GM23338 (cell line): Measurements from ENCODE around the gene PTPRE. TPM values are rescaled to one million over a fixed set of nuclear protein-coding genes. Genes with fewer than 3 reads are reported as not detected.

Experiments used
- ATAC-seq: fragments of 200-7000 bp; cut with Tn5 transposase; 3 replicates; pipeline ENCODE4 v1.9.1; 2020
- DNase-seq: peaks from one replicate; pipeline ENCODE4 v3.0.0-alpha.2; 2015; ENCODE audit warnings: low spot score
- H2AFZ ChIP-seq: fragments of 200-600 bp; sonication (generic); 2 replicates; pipeline ENCODE4 v1.8.0; 2016; ENCODE audit warnings: antibody characterized with exemption, mild to moderate bottlenecking, moderate library complexity
- H3F3A ChIP-seq: fragments of 200-600 bp; sonication (generic); replicated peaks from 2 replicates; pipeline ENCODE4 v1.8.0; 2017; ENCODE audit warnings: antibody characterized with exemption, mixed run types, low read depth
- H3K27ac ChIP-seq: fragments of 200-600 bp; sonication (generic); 2 replicates; pipeline ENCODE4 v1.6.1; 2016; ENCODE audit warnings: low read depth
- H3K27me3 ChIP-seq: fragments of 200-600 bp; sonication (generic); 2 replicates; pipeline ENCODE4 v1.8.0; 2016; ENCODE audit warnings: mild to moderate bottlenecking, mixed run types, moderate library complexity; ENCODE audit not compliant: insufficient read depth
- H3K36me3 ChIP-seq: fragments of 200-600 bp; sonication (generic); 2 replicates; pipeline ENCODE4 v1.8.0; 2016; ENCODE audit warnings: mild to moderate bottlenecking; ENCODE audit not compliant: insufficient read depth
- H3K4me1 ChIP-seq: fragments of 200-600 bp; sonication (generic); 2 replicates; pipeline ENCODE4 v1.8.0; 2016; ENCODE audit warnings: mild to moderate bottlenecking, moderate library complexity; ENCODE audit not compliant: insufficient read depth
- H3K4me2 ChIP-seq: fragments of 200-600 bp; sonication (generic); 2 replicates; pipeline ENCODE4 v1.7.1; 2017; ENCODE audit warnings: mixed run types
- H3K4me3 ChIP-seq: fragments of 200-600 bp; sonication (generic); 2 replicates; pipeline ENCODE4 v1.6.1; 2016; ENCODE audit warnings: mixed run types
- H3K79me2 ChIP-seq: fragments of 200-600 bp; sonication (generic); replicated peaks from 2 replicates; pipeline ENCODE4 v1.8.0; 2017; ENCODE audit warnings: mild to moderate bottlenecking; ENCODE audit not compliant: insufficient read depth
- H3K9me2 ChIP-seq: fragments of 200-600 bp; sonication (generic); 2 replicates; pipeline ENCODE4 v1.8.0; 2017; ENCODE audit not compliant: insufficient read depth
- H4K20me1 ChIP-seq: fragments of 200-600 bp; sonication (generic); replicated peaks from 2 replicates; pipeline ENCODE4 v1.8.0; 2017; ENCODE audit warnings: mild to moderate bottlenecking; ENCODE audit not compliant: insufficient read depth
- H3K27ac Mint-ChIP-seq: 2 replicates; pipeline ENCODE4 v1.8.0; 2020; ENCODE audit warnings: inconsistent platforms, mild to moderate bottlenecking, moderate library complexity, mixed read lengths
- H3K27me3 Mint-ChIP-seq: 3 replicates; pipeline ENCODE4 v1.8.0; 2022; ENCODE audit warnings: low read depth, mild to moderate bottlenecking, moderate library complexity, mixed read lengths, inconsistent platforms; ENCODE audit not compliant: insufficient read depth, poor library complexity
- H3K36me3 Mint-ChIP-seq: 3 replicates; pipeline ENCODE4 v1.8.0; 2021; ENCODE audit warnings: low read depth, mild to moderate bottlenecking, inconsistent platforms, moderate library complexity, mixed read lengths
- H3K4me1 Mint-ChIP-seq: 3 replicates; pipeline ENCODE4 v1.8.0; 2020; ENCODE audit warnings: mild to moderate bottlenecking, inconsistent platforms, mixed read lengths
- H3K4me3 Mint-ChIP-seq: 3 replicates; pipeline ENCODE4 v1.8.0; 2021; ENCODE audit warnings: moderate library complexity, mild to moderate bottlenecking, inconsistent platforms, mixed read lengths
- H3K9me3 Mint-ChIP-seq: 3 replicates; pipeline ENCODE4 v1.8.0; 2020; ENCODE audit warnings: moderate library complexity, mild to moderate bottlenecking, inconsistent platforms, mixed read lengths
- EZH2phosphoT487 ChIP-seq: fragments of 200-600 bp; sonication (generic); IDR thresholded peaks from one replicate; pipeline ENCODE4 v1.8.1; 2018; ENCODE audit warnings: antibody characterized with exemption; ENCODE audit not compliant: unreplicated experiment
- JUNB ChIP-seq: IDR thresholded peaks from one replicate; pipeline ENCODE4 v1.6.1; 2016; ENCODE audit warnings: antibody characterized with exemption; ENCODE audit not compliant: unreplicated experiment
- NANOG ChIP-seq: IDR thresholded peaks from 2 replicates; pipeline ENCODE4 v1.6.1; 2016; ENCODE audit warnings: antibody characterized with exemption, borderline replicate concordance
- POLR2AphosphoS5 ChIP-seq: IDR thresholded peaks from 2 replicates; pipeline ENCODE4 v1.6.1; 2016; ENCODE audit warnings: antibody characterized with exemption, low read depth
- ZNF331 ChIP-seq: fragments of 250-450 bp; sonication (Bioruptor Pico); IDR thresholded peaks from 2 replicates; pipeline ENCODE4 v1.5.0; 2020; ENCODE audit warnings: low read depth, mild to moderate bottlenecking, moderate library complexity
- polyA plus RNA-seq: library from polyadenylated mRNA; unstranded; fragments of >200 nt; fragmentation: Nextera tagmentation; extraction: Ambion mirVana; gene quantifications from 2 replicates; pipeline ENCODE4 v1.2.1, GENCODE V29; 2016
- total RNA-seq: library from RNA; depleted of rRNA; stranded (reverse); fragments of >200 nt; shearing (Covaris generic); gene quantifications from 2 replicates; pipeline ENCODE4 v1.2.3, GENCODE V29; 2014
- TF ChIP-seq, protein P1 (sequence below): fragments of 250-450 bp; sonication (Bioruptor Pico); IDR thresholded peaks from 2 replicates; pipeline ENCODE4 v1.5.0; 2020; ENCODE audit warnings: mild to moderate bottlenecking, moderate library complexity

PTPRE gene
- total and polyA plus RNA-seq, 2 experiments from 2014 or later = 0.34 to 0.42 TPM

DNA sequence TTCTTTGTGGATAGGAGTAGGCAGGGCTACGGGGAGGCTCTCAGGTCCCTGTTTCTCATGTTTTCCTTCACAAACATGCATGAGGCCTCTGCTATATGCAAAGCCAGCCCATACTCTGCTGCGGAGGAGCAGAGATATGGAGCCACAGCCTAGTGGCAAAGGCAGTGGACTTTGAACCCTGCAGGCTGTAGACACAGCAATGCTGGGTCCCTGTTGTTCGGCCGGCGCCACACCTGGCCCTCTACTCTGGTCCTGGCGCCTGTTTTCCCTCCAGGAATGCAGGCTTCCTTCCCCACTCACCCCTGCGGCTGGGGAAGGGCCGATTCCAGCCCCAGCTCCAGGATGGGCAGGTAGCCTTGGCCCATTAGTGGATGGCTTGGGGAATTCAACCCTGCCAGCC is 25.6 kb upstream of the PTPRE start (continued):
- TF ChIP-seq, protein P1, sequence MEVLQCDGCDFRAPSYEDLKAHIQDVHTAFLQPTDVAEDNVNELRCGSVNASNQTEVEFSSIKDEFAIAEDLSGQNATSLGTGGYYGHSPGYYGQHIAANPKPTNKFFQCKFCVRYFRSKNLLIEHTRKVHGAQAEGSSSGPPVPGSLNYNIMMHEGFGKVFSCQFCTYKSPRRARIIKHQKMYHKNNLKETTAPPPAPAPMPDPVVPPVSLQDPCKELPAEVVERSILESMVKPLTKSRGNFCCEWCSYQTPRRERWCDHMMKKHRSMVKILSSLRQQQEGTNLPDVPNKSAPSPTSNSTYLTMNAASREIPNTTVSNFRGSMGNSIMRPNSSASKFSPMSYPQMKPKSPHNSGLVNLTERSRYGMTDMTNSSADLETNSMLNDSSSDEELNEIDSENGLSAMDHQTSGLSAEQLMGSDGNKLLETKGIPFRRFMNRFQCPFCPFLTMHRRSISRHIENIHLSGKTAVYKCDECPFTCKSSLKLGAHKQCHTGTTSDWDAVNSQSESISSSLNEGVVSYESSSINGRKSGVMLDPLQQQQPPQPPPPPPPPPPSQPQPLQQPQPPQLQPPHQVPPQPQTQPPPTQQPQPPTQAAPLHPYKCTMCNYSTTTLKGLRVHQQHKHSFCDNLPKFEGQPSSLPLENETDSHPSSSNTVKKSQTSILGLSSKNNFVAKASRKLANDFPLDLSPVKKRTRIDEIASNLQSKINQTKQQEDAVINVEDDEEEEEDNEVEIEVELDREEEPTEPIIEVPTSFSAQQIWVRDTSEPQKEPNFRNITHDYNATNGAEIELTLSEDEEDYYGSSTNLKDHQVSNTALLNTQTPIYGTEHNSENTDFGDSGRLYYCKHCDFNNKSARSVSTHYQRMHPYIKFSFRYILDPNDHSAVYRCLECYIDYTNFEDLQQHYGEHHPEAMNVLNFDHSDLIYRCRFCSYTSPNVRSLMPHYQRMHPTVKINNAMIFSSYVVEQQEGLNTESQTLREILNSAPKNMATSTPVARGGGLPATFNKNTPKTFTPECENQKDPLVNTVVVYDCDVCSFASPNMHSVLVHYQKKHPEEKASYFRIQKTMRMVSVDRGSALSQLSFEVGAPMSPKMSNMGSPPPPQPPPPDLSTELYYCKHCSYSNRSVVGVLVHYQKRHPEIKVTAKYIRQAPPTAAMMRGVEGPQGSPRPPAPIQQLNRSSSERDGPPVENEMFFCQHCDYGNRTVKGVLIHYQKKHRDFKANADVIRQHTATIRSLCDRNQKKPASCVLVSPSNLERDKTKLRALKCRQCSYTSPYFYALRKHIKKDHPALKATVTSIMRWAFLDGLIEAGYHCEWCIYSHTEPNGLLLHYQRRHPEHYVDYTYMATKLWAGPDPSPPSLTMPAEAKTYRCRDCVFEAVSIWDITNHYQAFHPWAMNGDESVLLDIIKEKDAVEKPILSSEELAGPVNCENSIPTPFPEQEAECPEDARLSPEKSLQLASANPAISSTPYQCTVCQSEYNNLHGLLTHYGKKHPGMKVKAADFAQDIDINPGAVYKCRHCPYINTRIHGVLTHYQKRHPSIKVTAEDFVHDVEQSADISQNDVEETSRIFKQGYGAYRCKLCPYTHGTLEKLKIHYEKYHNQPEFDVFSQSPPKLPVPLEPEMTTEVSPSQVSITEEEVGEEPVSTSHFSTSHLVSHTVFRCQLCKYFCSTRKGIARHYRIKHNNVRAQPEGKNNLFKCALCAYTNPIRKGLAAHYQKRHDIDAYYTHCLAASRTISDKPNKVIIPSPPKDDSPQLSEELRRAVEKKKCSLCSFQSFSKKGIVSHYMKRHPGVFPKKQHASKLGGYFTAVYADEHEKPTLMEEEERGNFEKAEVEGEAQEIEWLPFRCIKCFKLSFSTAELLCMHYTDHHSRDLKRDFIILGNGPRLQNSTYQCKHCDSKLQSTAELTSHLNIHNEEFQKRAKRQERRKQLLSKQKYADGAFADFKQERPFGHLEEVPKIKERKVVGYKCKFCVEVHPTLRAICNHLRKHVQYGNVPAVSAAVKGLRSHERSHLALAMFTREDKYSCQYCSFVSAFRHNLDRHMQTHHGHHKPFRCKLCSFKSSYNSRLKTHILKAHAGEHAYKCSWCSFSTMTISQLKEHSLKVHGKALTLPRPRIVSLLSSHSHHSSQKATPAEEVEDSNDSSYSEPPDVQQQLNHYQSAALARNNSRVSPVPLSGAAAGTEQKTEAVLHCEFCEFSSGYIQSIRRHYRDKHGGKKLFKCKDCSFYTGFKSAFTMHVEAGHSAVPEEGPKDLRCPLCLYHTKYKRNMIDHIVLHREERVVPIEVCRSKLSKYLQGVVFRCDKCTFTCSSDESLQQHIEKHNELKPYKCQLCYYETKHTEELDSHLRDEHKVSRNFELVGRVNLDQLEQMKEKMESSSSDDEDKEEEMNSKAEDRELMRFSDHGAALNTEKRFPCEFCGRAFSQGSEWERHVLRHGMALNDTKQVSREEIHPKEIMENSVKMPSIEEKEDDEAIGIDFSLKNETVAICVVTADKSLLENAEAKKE (CRISPR knock-in tag) = no peak

DNA sequence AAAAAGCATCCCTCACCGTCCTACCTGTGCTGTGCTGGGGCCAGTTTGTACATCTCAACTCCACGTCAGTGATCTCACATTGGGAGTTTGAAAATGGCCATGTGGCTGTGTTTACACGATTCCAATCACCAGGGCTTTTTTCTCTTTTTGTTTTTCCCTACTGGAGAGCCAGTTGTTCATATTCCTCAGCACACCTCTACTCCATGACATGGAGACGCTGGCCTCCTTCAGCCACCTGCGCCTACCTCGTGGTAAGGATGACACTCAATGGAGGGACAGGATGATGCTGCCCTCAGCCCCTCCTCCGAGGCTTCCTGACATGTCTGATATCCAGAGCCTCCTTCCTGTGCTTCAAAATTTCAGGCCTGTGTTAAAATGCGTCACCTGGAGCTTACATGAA is 24.5 kb upstream of the PTPRE start:
- Mint-ChIP-seq H3K27me3 (peaks cover 5% of the 10 kb centered on the region), H3K27ac (no peak overlapping the region), H3K36me3 (no peaks in the 10 kb centered on the region), H3K9me3 (no peaks in the 10 kb centered on the region), H3K4me3 (no peak overlapping the region), H3K4me1 (no peaks in the 10 kb centered on the region)
- no peak for TF ChIP-seq ZNF331 (CRISPR knock-in tag)
- no peak for TF ChIP-seq NANOG
- TF ChIP-seq EZH2phosphoT487 = no peak
- no peak for TF ChIP-seq POLR2AphosphoS5
- TF ChIP-seq JUNB = no peak
- DNase-seq (no peak), ATAC-seq (no peak)
- Histone ChIP-seq H4K20me1 (no peaks in the 10 kb centered on the region), H3F3A (no peaks in the 10 kb centered on the region), H3K27ac (no peak overlapping the region), H3K27me3 (no peaks in the 10 kb centered on the region), H3K9me2 (no peaks in the 10 kb centered on the region), H3K79me2 (no peaks in the 10 kb centered on the region), H3K4me2 (no peak overlapping the region), H2AFZ (no peak overlapping the region), H3K36me3 (no peaks in the 10 kb centered on the region), H3K4me1 (no peaks in the 10 kb centered on the region), H3K4me3 (no peak overlapping the region)
